K562 (cell line): ENCODE measurements around the gene SUMF2. TPM values are rescaled to one million over a fixed set of nuclear protein-coding genes. Genes with fewer than 3 reads are reported as not detected.

ENCODE experiments used
- NR2C1 ChIP-seq, 2 experiments: fragments of 450-650 bp; IDR thresholded peaks; 2 replicates each; pipeline ENCODE4 v1.6.1; 2017; ENCODE audit warnings: mild to moderate bottlenecking in 2 of 2, antibody characterized with exemption in 1 of 2, inconsistent platforms in 1 of 2, missing compliant biosample characterization in 1 of 2, missing genetic modification characterization in 1 of 2
- PCBP2 ChIP-seq: fragments of 200-400 bp; formaldehyde crosslinking; IDR thresholded peaks from 2 replicates; pipeline ENCODE4 v1.6.1; 2018; ENCODE audit warnings: low read length, low read depth, mild to moderate bottlenecking, moderate library complexity; ENCODE audit not compliant: poor library complexity, severe bottlenecking
- WHSC1 ChIP-seq: IDR thresholded peaks from one replicate; pipeline ENCODE4 v1.6.1; 2012; ENCODE audit warnings: low read length, control low read depth, inconsistent platforms
- ZBTB1 ChIP-seq: sonication (generic); formaldehyde crosslinking; IDR thresholded peaks from 2 replicates; pipeline ENCODE4 v1.8.1; 2023; ENCODE audit warnings: missing genetic modification reagents, low read depth, mild to moderate bottlenecking, borderline replicate concordance
- ZNF232 ChIP-seq: sonication (generic); formaldehyde crosslinking; IDR thresholded peaks from 2 replicates; pipeline ENCODE4 v1.8.0; 2022; ENCODE audit warnings: mild to moderate bottlenecking, missing genetic modification reagents
- ZNF551 ChIP-seq: fragments of 250-450 bp; sonication (Bioruptor Pico); IDR thresholded peaks from 2 replicates; pipeline ENCODE4 v1.5.0; 2021; ENCODE audit warnings: mild to moderate bottlenecking, moderate library complexity
- ZNF695 ChIP-seq: fragments of 450-650 bp; formaldehyde crosslinking; IDR thresholded peaks from 2 replicates; pipeline ENCODE4 v1.4.0; 2020; ENCODE audit warnings: mild to moderate bottlenecking, moderate library complexity
- polyA plus RNA-seq, 8 experiments: library from polyadenylated mRNA; depleted of rRNA in 4 of 8; stranded (reverse) in 5 of 8; unstranded in 3 of 8; fragments of >200 nt; fragmentation: Nextera tagmentation in 2 of 8; fragmentation: Illumina TruSeq in 1 of 8; extraction: Ambion mirVana in 2 of 8; extraction: Trizol in 1 of 8; gene quantifications; 2 replicates each; pipeline versions ENCODE4 v1.2.1 to v1.2.3, GENCODE V29; 2011 to 2014; ENCODE audit warnings: inconsistent platforms in 1 of 8, missing spikeins in 1 of 8
- total RNA-seq, 7 experiments: library from RNA; depleted of rRNA in 6 of 7; stranded (reverse); fragments of >200 nt in 6 of 7; fragmentation: Illumina TruSeq in 2 of 7; extraction: Trizol in 2 of 7; gene quantifications; 2 replicates each; pipeline versions ENCODE4 v1.2.1 to v1.2.3, GENCODE V29; 2011 to 2021; ENCODE audit warnings: low replicate concordance in 1 of 7
- TF ChIP-seq, protein P1 (sequence below): fragments of 200-800 bp; sonication (Bioruptor generic); IDR thresholded peaks from 2 replicates; pipeline ENCODE4 v1.6.1; 2017; ENCODE audit warnings: missing genetic modification characterization, missing compliant biosample characterization
- TF ChIP-seq, protein P2 (sequence below): sonication (generic); formaldehyde crosslinking; IDR thresholded peaks from 2 replicates; pipeline ENCODE4 v1.4.0; 2020; ENCODE audit warnings: mild to moderate bottlenecking, missing genetic modification reagents
- TF ChIP-seq, protein P3 (sequence below): fragments of 450-650 bp; IDR thresholded peaks from 2 replicates; pipeline ENCODE4 v1.6.1; 2016; ENCODE audit warnings: borderline replicate concordance
- TF ChIP-seq, protein P4 (sequence below): sonication (generic); formaldehyde crosslinking; IDR thresholded peaks from 2 replicates; pipeline ENCODE4 v1.8.0; 2022; ENCODE audit warnings: missing genetic modification reagents, mild to moderate bottlenecking, moderate library complexity, borderline replicate concordance
- TF ChIP-seq, protein P5 (sequence below), 2 experiments: IDR thresholded peaks in 1 of 2; conservative IDR thresholded peaks in 1 of 2; 2 replicates each; pipeline ENCODE4 v1.6.1; 2016; ENCODE audit warnings: low read depth in 2 of 2, mild to moderate bottlenecking in 1 of 2, missing compliant biosample characterization in 1 of 2, missing genetic modification characterization in 1 of 2, moderate library complexity in 1 of 2
- TF ChIP-seq, protein P6 (sequence below): fragments of 450-650 bp; IDR thresholded peaks from 2 replicates; pipeline ENCODE4 v1.6.1; 2017; ENCODE audit warnings: antibody characterized with exemption

The SUMF2 gene
- total and polyA plus RNA-seq, 9 of the 15 experiments (the other 6 are each of a cell fraction or from before 2014, with no cell fraction given), result 39.0 to 113 (median 67.7) TPM

DNA sequence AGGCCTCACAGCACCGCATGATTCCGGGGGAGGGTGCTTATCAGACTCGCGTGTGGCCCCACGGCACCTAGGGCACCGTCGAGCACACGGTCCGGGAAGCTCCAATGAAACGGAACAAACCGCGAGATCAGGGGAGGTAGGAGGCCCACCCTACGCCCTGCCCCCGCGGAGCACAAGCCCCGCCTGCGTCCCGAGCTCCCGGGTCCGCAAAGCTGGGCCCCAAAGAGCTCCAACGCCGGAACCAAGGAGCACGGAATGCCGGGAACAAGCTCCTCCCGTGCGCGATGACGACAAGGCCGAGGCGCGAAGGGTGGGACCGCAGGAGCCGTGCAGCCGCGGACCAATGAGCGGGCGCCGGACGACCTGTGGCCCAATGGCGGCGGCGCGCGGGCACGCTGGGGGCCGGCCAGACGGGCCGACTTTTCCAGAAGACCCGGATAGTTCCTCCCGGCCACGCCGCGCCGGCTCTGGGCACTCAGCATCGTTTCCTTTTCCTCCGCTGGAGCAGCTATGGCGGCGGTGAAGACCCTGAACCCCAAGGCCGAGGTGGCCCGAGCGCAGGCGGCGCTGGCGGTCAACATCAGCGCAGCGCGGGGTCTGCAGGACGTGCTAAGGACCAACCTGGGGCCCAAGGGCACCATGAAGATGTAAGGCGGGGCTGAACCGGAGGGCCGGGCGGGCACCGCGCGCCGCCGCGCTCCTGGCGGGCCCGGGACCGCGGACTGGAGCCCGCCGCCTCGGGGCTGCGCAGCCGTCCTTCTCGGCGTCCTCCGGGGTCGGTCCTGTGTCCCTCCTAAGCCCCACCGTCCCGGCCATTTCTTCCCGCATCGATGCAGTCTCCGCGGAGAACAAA is 12.5 kb upstream of the SUMF2 start, which contains the start of the genes CCT6A and PSPH (continued):
- TF ChIP-seq, protein P1, sequence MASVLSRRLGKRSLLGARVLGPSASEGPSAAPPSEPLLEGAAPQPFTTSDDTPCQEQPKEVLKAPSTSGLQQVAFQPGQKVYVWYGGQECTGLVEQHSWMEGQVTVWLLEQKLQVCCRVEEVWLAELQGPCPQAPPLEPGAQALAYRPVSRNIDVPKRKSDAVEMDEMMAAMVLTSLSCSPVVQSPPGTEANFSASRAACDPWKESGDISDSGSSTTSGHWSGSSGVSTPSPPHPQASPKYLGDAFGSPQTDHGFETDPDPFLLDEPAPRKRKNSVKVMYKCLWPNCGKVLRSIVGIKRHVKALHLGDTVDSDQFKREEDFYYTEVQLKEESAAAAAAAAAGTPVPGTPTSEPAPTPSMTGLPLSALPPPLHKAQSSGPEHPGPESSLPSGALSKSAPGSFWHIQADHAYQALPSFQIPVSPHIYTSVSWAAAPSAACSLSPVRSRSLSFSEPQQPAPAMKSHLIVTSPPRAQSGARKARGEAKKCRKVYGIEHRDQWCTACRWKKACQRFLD (CRISPR knock-in tag), result no peak
- TF ChIP-seq ZNF232 (CRISPR knock-in tag) (no peak; the same call in 1 of the 2 replicates), PCBP2 (no peak), NR2C1 (IDR thresholded peaks at IDR 0.05) (no peak), NR2C1 (tag; IDR thresholded peaks at IDR 0.05) (no peak), ZBTB1 (CRISPR knock-in tag) (no peak; the same call in 1 of the 2 replicates), ZNF695 (CRISPR knock-in tag) (no peak), WHSC1 (no peak), ZNF551 (no peak)
- TF ChIP-seq, protein P2, sequence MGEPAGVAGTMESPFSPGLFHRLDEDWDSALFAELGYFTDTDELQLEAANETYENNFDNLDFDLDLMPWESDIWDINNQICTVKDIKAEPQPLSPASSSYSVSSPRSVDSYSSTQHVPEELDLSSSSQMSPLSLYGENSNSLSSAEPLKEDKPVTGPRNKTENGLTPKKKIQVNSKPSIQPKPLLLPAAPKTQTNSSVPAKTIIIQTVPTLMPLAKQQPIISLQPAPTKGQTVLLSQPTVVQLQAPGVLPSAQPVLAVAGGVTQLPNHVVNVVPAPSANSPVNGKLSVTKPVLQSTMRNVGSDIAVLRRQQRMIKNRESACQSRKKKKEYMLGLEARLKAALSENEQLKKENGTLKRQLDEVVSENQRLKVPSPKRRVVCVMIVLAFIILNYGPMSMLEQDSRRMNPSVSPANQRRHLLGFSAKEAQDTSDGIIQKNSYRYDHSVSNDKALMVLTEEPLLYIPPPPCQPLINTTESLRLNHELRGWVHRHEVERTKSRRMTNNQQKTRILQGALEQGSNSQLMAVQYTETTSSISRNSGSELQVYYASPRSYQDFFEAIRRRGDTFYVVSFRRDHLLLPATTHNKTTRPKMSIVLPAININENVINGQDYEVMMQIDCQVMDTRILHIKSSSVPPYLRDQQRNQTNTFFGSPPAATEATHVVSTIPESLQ (CRISPR knock-in tag), result peak; percentile 80; the same call in 1 of the 2 replicates
- TF ChIP-seq, protein P3, sequence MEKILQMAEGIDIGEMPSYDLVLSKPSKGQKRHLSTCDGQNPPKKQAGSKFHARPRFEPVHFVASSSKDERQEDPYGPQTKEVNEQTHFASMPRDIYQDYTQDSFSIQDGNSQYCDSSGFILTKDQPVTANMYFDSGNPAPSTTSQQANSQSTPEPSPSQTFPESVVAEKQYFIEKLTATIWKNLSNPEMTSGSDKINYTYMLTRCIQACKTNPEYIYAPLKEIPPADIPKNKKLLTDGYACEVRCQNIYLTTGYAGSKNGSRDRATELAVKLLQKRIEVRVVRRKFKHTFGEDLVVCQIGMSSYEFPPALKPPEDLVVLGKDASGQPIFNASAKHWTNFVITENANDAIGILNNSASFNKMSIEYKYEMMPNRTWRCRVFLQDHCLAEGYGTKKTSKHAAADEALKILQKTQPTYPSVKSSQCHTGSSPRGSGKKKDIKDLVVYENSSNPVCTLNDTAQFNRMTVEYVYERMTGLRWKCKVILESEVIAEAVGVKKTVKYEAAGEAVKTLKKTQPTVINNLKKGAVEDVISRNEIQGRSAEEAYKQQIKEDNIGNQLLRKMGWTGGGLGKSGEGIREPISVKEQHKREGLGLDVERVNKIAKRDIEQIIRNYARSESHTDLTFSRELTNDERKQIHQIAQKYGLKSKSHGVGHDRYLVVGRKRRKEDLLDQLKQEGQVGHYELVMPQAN, result peak; percentile 54; the same call in 1 of the 2 replicates
- TF ChIP-seq, protein P4, sequence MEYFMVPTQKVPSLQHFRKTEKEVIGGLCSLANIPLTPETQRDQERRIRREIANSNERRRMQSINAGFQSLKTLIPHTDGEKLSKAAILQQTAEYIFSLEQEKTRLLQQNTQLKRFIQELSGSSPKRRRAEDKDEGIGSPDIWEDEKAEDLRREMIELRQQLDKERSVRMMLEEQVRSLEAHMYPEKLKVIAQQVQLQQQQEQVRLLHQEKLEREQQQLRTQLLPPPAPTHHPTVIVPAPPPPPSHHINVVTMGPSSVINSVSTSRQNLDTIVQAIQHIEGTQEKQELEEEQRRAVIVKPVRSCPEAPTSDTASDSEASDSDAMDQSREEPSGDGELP (CRISPR knock-in tag), result peak; percentile 74; the same call in 1 of the 2 replicates
- TF ChIP-seq, protein P5, sequence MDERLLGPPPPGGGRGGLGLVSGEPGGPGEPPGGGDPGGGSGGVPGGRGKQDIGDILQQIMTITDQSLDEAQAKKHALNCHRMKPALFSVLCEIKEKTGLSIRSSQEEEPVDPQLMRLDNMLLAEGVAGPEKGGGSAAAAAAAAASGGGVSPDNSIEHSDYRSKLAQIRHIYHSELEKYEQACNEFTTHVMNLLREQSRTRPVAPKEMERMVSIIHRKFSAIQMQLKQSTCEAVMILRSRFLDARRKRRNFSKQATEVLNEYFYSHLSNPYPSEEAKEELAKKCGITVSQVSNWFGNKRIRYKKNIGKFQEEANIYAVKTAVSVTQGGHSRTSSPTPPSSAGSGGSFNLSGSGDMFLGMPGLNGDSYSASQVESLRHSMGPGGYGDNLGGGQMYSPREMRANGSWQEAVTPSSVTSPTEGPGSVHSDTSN (CRISPR knock-in tag; IDR thresholded peaks at IDR 0.05; ENCODE audit: low read depth), result no peak
- TF ChIP-seq, protein P5 (tag; conservative IDR thresholded peaks at IDR 0.05; ENCODE audit: low read depth), result no peak
- TF ChIP-seq, protein P6, sequence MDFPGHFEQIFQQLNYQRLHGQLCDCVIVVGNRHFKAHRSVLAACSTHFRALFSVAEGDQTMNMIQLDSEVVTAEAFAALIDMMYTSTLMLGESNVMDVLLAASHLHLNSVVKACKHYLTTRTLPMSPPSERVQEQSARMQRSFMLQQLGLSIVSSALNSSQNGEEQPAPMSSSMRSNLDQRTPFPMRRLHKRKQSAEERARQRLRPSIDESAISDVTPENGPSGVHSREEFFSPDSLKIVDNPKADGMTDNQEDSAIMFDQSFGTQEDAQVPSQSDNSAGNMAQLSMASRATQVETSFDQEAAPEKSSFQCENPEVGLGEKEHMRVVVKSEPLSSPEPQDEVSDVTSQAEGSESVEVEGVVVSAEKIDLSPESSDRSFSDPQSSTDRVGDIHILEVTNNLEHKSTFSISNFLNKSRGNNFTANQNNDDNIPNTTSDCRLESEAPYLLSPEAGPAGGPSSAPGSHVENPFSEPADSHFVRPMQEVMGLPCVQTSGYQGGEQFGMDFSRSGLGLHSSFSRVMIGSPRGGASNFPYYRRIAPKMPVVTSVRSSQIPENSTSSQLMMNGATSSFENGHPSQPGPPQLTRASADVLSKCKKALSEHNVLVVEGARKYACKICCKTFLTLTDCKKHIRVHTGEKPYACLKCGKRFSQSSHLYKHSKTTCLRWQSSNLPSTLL, result no peak
